H54 (cell line): ENCODE measurements around the gene GLCE.

ENCODE experiments used
- DNase-seq: peaks from one replicate; pipeline ENCODE4 v3.0.0; 2011; ENCODE audit warnings: low spot score, mixed read lengths; ENCODE audit not compliant: insufficient read length
- FAIRE-seq: peaks from 3 replicates; lab custom pipeline; 2011; peaks lifted over from hg19 to GRCh38; lab: Jason Lieb, UNC
- POLR2A ChIP-seq: IDR thresholded peaks from 2 replicates; pipeline ENCODE4 v1.6.1; 2011; ENCODE audit warnings: low read depth, mild to moderate bottlenecking, low read length

Gene GLCE

DNA sequence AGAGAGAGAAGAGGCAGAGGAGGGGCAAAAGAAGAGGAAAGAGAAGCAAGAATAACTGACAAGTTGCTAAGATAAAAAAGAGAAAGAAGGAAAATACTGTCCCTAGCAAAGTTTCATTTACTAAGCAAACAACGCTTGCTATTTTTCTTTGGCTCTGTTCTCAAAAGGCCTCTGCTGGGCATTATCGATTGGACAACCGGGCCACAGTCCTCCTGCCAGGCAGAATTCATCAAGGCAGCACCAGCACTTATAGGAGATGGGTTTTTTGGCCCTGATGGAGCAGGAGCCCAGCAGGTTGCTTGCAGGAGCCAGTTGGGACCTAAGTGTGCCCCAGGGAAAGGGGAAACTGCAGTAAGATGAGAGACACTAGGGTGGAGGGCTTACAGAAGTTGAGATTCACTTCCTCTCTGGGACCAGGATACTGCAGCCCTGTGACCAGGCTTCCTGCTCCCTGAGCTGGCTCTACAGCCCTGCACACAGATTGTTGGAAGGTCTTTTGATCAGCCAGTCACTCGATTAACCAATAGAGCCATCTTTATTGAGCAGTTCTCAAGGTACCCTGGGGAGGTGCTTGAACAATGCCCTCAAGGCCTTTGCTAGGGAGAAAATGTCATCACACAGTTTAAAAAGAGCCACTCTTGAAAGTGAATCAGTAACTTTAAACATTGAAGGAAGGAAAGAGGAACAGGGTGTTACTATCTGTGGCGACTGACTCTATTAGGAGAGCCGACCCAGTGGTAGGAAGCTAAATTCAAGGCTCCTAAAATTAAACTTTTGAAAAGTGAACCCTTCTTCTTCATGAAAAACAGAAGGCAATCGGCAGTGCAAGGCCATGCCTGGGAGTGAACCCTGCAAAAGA lies 28.8 kb upstream of the GLCE start:
- FAIRE-seq, result no peak
- DNase-seq, result no peak
- no peak for TF ChIP-seq POLR2A

DNA sequence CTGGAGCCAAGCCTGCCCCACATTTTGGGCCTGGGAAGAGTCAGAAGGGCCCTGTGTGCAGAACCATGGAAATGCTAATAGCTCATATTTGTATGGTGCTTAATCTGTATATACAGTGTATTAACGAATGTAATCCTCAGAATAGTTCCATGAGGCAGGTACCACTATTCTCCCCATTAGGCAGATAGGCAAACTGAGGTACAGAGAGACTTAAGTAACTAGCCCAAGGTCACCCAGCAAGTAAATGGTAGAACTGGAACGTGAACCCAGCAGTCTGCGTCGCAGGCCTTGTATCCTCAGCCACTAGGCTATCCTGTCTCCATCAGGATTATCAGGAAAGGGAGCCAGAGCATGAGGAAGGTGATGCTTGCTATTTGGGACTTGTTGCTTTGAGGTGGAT lies 28.0 kb upstream of the GLCE start:
- no peak for TF ChIP-seq POLR2A
- FAIRE-seq (no peak), DNase-seq (no peak)

DNA sequence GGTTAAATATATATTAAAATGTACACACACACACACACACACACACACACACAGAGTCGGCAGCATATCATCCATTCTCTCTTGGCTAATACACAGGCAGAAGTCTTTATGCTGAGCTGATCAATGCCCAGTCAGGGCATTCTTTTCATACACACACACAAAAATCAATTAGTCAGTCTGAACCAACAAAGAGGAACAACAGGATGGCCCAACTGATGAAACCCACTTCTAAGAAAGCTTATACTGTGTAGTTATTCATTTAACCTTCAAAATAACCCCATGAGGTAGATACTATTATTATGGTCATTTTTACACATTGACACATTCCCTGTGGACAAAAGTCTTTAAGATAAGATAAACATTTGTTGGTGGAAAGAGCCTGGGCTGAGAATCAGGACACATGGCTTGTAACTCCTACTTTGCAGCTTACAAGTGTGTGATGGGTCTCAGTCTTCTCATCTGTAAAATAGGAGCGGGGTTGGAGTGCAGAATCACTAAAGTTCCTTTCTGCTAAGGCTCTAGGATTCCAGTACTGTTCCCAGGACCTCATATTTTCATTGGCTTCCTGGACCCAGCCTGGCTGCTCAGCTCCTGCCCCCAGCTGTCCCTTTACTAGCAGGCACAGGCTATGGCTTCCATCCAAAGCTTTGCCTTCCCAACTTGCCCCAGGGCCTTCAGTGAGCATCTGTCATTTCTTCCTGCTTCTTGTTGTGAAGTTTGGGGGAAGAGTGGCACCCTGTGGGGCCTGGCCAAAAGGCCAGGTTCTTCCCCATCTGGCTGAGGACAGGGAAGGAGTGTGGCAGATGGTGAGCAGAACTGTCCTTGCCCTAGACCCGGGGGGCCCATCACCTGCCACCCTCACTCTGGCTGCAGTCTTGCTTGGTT lies 27.2 kb upstream of the GLCE start:
- DNase-seq (no peak), FAIRE-seq (no peak)
- no peak for TF ChIP-seq POLR2A

DNA sequence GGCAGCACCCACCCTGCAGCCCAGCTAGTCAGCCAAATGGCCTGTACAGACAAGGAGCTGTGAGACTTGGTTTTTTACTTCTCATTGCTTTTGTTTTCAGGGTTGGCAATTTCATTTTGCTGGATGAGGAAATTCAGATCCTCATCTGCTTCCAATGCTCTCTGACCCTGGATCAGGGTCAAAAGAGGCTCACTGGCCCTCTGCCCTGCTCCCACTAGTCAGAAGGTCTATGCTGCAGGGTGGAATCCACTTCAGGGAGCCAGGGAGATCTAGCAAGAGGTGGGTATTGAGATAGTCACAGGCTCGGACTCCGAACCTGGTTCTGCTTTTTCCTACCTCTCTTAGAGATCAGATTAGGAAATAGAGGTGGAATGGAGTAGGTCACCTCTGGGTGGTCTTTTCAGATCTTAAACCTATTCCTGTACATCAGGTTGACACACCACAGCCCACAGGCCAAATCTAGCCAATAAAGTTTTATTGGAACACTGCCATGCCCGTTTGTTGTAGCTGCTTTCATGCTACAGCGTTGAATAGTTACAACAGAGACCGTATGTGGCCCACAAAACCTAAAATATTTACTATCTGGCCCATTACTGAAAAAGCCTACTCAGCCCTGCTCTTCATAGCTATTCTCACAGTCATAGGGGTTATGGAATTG lies 26.4 kb upstream of the GLCE start:
- DNase-seq (no peak), FAIRE-seq (no peak)
- TF ChIP-seq POLR2A, result no peak

DNA sequence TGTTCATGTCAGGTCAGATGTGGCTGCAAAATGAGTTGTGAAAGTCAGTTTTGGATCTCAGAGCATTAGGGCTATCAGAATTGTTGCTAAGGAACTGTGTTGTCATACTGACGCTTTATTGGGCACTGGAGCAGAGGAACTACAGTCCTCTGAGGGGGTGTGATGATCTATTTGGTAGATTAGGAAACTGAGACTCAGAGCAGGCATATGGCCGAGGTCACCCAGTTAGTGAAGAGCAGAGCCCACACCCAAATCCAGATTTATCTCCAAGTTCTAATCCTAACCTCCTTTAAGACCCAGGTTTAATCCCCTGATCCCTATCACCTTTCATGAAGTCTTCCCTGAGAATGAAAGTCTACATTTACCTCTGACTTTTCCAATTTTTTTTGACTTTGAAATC lies 25.6 kb upstream of the GLCE start:
- FAIRE-seq (no peak), DNase-seq (no peak)
- TF ChIP-seq POLR2A, result no peak

DNA sequence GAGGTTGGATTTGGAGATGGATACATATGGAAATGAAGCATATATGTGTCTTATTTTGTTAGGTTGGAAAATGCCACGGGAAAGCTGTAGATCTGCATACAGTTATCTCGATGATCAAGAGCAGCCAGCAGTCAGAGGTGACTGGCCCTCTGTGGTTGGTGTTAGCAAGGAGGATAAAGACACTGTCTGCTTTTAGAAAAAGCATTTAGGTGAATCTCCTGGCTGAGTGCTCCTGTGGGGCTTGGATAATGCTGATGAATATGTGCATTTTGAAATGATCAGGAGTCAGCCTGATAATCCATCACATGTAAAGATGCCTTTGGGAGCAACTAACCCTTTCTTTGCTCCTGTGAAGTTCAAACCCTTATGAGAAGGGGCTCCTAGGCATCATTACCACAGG lies 24.9 kb upstream of the GLCE start:
- TF ChIP-seq POLR2A, result no peak
- DNase-seq (no peak), FAIRE-seq (no peak)

DNA sequence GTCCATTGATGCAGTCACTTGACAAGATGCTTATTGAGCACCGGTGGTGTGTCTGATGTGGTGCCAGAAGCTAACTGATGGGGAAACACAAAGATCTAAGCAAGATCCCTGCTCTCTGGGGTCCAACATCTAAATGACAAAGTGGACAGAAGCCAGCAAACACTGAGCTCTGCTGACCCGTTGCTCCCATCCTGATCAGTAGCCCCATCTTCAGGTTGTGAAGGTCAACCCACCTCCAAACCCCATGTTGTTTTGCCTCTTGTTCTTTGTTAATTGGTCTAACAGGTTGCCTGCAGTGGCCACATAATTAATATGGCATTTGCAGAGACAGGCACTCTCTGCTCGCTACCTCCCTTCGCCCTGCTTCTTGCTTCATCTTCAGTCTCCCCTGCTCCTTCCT lies 21.5 kb upstream of the GLCE start:
- no peak for DNase-seq
- FAIRE-seq, result no peak
- no peak for TF ChIP-seq POLR2A

DNA sequence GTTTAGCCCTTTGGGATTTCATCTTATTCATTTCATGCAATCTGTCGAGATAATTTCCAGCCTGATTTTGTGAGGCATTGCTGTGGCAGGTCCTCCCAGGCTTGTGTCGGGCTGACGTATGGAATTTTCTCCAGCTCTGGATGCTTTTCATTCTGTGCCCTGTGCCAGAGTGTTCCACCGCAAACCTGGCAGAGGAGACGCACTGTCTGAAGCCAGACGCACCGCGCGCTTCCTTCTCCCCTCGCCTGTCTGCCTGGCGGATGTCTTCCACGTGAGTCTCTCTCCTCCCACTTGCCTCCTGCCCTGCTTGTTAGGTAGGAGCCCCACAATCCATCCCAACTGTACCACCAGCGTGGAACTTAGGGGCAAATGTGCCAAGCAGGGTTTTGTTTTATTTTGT lies 20.1 kb upstream of the GLCE start:
- no peak for TF ChIP-seq POLR2A
- FAIRE-seq (no peak), DNase-seq (no peak)

DNA sequence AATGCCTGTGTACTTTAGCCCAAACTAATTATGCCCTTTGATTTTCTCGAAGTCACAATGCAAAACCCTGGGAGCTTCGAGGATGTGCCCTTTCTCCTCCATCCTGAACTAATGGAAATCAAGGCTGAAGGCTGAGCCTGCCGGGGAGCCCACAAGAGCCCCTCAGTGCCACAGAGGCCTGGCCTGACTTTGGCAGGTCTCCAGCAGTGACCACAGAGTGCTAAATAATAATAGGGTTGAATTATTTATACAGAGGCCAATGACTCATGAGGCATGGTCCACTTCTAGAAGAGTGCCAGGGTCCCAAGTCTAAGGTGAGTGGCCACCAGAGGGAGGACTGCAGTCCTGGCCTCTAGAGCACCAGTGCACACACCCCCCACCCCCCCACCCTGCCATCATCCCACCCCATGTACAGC lies 19.1 kb upstream of the GLCE start:
- no peak for TF ChIP-seq POLR2A
- DNase-seq, result no peak
- FAIRE-seq, result no peak

DNA sequence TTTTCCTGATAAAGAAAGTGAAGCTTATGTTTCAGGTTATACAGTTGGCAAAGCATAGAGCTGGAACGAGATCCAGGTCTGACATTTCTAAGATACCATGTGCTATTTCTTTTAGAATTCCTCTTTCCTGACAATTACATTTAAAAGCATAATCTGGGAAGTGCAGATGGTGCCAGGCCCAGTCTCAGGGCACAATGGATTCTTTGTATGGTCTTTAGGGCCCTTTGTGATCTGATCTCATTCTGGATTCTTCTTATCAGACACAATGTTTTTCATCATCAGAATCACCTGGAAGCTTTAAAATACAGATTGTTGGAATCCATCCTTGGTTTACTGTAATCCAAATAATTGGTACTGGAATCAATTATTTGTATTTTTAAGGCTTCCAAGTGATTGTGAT lies 18.6 kb upstream of the GLCE start:
- DNase-seq (no peak), FAIRE-seq (no peak)
- TF ChIP-seq POLR2A, result no peak

DNA sequence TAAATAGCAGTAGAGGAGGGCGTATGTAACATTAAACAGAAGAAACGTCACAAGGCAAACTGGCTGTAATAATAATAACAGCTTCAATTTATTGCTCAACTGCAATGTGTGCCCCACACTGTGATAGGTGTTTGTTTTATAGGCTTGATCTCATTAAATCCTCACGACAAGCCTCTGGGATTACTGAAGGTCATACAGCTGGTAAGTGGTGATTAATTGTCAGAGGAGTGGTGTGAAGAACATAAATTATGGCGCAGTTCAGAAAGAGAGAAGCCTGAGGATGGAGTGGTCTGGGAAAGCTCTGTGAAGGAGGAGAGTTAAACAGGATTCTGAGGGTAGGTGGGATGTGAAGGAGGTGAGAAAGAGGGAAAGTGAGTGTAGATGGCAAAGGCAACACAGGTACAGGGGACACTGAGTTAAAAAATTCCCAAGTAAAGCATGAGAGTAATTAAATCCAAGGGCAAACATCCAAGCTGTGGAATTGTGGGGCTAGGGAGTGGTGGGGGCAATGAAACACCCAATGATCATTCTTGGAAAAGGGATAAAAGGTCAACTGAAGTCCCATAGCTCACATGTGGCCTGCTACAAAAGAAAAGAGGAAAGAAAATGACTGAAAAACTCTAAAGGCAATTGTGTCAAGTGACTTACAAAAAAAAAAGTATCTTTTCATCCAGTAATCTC lies 16.5 kb upstream of the GLCE start:
- DNase-seq (no peak), FAIRE-seq (no peak)
- no peak for TF ChIP-seq POLR2A

DNA sequence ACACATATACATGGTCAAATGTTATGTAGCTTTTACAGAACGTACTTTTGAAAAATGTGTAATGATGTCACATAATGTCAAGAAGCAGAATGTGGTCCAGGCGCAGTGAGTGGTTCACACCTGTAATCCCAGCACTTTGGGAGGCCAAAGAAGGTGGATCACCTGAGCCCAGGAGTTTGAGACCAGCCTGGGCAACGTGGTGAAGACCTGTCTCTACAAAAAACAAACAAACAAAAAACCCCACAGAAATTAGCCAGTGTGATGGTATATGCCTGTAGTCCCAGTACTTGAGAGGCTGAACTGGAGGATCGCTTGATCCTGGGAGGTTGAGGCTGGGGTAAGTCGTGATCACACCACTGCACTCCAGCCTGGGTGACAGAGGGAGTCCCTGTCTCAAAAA lies 15.9 kb upstream of the GLCE start:
- FAIRE-seq, result no peak
- TF ChIP-seq POLR2A, result no peak
- DNase-seq, result no peak

DNA sequence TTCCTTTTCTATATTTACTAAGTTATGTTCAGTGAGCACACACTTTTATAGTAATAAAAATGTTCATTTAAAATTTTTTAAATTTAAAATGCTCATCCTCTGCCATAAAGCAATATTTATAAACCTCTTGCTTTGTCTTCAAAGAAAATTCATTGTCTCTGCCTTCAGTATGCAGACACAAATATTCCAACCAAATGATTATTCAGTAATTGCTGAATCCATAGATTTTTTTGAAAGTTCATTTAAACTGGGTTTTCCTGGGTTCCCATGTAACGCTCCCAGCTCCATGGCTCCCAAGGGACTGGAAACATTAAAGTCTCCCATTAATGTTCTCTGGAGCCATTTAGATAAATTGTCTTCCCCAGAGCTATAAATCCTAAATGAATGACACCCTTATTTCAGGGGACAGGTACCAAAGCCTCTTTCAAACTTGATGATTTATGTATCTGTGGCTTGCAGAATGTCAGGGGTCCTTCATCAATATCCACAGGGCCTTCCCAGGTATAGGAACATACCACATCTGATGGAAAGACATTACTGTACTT lies 15.2 kb upstream of the GLCE start:
- TF ChIP-seq POLR2A, result no peak
- no peak for FAIRE-seq
- DNase-seq, result no peak
